ENCODE data around the gene EOGT.

Gene EOGT

DNA sequence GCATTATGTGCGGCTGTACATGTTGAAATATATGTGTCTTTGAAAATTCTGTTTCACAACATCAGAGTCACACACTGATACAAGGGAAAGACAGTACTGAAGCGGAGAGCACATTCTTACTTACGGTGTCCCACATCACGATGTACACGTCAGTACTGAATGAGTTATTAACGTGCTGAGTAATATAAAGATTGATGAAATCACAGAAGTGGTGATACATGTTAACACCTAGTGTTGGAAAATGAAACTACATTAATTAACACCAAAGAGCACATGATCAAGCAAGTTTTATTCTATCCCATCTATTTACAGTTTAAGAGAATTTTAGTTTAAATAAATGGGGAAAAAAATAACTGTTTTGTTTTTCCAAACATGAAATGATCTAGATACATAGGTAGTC, 15.6 kb downstream of the EOGT start:
- no peak for TF ChIP-seq ZNF274 (IDR thresholded peaks at IDR 0.05; ENCODE audit: low read depth, low read length)

DNA sequence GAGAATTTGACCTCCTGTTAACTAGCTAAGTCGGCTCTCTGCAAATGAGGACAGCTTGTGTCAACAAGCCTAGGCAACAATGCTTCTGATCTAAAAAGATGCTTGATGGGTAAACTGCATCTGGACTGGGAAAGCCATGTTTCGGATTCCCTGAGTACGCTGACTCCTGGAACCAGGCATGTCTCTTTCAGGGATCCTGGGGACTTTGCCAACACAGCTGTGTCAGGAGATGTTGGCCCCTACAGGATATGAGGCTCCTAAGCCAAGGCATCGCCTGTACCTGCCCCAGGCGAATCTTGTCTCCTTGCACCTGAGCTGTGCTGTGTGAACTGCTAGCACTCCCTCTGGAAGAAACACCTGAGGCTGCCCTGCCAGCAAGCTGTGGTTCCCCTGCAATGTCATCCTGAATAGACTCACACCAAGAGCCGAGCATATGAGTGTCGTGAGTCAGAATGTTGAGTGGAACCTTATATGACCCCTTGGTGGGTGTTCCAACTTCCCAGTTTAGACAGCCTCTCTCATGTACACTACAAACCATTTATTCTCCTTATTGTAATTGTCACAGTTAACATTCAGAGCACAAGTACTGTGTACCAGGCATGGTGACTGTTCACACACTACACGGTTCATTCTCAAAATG, 17.0 kb downstream of the EOGT start:
- no peak for TF ChIP-seq ZNF274 (IDR thresholded peaks at IDR 0.05; ENCODE audit: low read depth, low read length)
- no peak overlapping the region for H3K4me3 ChIP-seq (ENCODE audit: low read length)

More for the DNA sequence above, 15.6 kb downstream of the EOGT start:
- no peak overlapping the region for H3K4me3 ChIP-seq (ENCODE audit: low read length)

GRCh38 chr3:68988740-68989139, 24.7 kb downstream of the EOGT start:
- TF ChIP-seq ZNF274 (IDR thresholded peaks at IDR 0.05; ENCODE audit: low read depth, low read length): no peak
- H3K4me3 ChIP-seq (ENCODE audit: low read length): no peak overlapping the region

GRCh38 chr3:68987322-68987721, 26.2 kb downstream of the EOGT start:
- no peak for TF ChIP-seq ZNF274 (IDR thresholded peaks at IDR 0.05; ENCODE audit: low read depth, low read length)
- no peak overlapping the region for H3K4me3 ChIP-seq (ENCODE audit: low read length)

GRCh38 chr3:68986496-68987208, 26.8 kb downstream of the EOGT start:
- no peak for TF ChIP-seq ZNF274 (IDR thresholded peaks at IDR 0.05; ENCODE audit: low read depth, low read length)
- no peak overlapping the region for H3K4me3 ChIP-seq (ENCODE audit: low read length)

GRCh38 chr3:68985146-68985790, 28.2 kb downstream of the EOGT start:
- H3K4me3 ChIP-seq (ENCODE audit: low read length): no peak overlapping the region
- no peak for TF ChIP-seq ZNF274 (IDR thresholded peaks at IDR 0.05; ENCODE audit: low read depth, low read length)

DNA sequence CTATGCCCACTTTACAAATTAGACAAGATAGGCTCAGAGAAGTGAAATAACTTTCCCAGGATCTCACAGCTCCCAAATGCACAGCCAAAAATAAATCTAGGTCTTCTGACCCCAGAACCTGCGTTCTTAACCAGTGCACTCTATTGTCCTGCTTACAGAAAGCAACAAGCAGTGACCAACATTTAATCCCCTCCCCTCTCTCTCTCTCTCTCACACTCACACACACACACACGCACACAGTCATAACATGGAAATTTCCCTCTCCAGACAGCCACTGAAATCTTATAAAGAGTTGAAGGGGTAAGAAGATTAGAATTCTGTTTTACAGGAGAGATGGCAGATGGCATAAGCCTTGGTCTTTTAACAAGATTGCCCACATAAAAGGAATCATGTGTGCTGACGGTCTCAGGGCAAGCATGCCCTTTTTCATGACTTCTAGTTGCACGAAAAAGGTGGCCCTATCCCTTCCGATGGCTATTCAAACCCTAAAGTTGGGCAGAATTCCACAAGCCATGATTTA, 29.4 kb downstream of the EOGT start:
- H3K4me3 ChIP-seq (ENCODE audit: low read length): no peak overlapping the region
- TF ChIP-seq ZNF274 (IDR thresholded peaks at IDR 0.05; ENCODE audit: low read depth, low read length): no peak

- TF ChIP-seq ZNF274 (IDR thresholded peaks at IDR 0.05; ENCODE audit: low read depth, low read length): no peak
Observed at GRCh38 chr3:68977486-68978167, 35.9 kb downstream of the EOGT start.

DNA sequence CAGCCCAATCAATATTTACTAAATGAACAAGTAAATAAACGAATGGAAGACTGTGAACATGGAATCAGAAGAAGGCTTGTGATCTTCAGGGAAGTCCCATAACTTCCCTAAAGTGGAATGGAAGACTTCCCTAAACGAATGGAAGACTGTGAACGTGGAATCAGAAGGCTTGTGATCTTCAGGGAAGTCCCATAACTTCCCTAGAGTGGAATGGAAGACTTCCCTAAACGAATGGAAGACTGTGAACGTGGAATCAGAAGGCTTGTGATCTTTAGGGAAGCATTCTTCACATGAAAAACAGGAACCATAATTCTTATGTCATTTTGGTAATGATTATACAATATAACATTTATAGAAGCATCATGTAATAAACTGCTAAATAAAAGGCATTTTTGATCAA, 38.8 kb downstream of the EOGT start:
- no peak for TF ChIP-seq ZNF274 (IDR thresholded peaks at IDR 0.05; ENCODE audit: low read depth, low read length)
- H3K4me3 ChIP-seq (ENCODE audit: low read length): no peak overlapping the region

More at GRCh38 chr3:68977486-68978167, 35.9 kb downstream of the EOGT start:
- H3K4me3 ChIP-seq (ENCODE audit: low read length): no peak overlapping the region

DNA sequence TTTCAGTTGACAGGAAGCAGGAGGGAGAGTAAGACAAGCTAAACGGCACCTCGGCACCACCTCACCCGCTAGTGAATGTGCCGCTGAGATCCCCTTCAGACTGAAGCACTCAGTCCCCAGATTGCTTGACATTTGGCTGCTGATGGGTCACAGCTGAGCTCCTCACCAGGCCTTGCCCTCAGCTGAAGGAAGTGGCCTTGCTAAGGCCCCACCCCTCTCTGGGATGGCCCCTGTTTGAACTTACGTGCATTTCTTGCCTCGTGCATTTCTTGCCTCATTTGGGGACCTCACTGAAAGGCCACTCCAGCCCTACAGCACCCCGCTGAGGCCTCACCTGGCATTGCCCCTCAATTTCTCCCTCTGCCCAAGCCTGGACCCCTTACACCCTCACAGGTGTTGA, 39.8 kb downstream of the EOGT start:
- TF ChIP-seq ZNF274 (IDR thresholded peaks at IDR 0.05; ENCODE audit: low read depth, low read length): no peak
- no peak overlapping the region for H3K4me3 ChIP-seq (ENCODE audit: low read length)

DNA sequence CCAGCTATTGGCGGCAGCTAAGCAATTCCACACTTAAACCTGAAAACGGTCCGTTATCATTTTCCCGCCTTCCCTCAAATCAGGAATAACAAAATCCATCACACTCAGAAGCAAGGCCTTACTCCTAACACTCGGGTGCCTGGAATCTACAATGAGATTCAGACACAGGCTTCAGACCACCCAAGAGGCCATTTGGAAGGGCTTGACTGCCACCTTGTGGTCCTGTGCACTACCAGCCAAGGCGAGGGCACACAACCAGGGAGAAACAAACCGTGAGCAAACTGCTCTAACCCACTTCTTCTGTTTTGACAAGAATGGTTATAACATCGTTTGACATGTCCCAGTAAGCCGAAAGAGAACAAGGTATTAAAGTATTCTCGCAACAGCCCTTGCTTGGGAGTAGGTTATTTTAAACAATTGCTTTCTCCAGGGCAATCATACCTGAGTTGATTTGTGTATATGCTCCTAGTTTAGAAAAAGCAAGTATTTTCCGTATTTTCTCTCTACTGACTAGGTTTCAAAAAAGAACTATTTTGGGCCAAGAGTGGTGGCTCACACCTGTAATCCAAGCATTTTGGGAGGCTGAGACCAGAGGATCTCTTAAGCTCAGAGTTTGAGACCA, 41.0 kb downstream of the EOGT start:
- no peak overlapping the region for H3K4me3 ChIP-seq (ENCODE audit: low read length)
- TF ChIP-seq ZNF274 (IDR thresholded peaks at IDR 0.05; ENCODE audit: low read depth, low read length): no peak

DNA sequence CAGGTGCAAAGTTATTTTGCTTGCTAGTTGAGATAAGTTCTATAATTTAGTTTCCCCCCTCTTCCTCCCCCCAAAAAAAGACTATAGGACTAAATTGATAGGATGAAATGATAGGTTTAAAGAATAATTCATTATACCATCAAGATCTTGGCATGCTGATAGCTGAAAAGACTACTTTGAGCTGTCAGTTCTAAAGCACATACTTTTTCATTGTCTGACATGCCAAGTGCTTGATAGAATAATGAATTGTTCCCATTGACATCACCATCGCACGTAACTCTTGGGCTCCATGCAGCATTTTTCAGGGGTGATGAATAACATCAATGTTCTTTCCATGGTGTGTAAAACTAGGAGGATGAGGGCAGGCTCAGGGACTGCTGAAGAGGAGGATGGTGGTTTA, 48.8 kb downstream of the EOGT start:
- no peak for TF ChIP-seq ZNF274 (IDR thresholded peaks at IDR 0.05; ENCODE audit: low read depth, low read length)

DNA sequence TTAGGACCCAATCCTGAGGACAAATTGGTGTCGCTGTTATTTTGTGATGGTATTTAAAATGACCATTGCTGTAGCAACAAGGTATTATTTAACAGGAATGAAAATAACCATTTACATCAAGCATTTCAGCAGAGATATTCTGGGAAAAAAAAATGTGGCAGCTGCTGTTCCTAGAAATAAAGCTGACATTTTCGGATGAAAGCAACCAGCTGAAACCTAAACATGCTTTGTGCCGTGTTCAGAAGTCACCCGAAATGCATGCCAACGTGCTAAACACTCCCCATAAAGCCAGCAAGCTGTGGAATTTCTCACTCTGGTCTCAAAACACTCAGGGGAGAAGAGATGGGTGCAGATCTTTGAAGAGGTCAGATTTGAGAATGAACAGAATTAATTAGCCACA, 49.6 kb downstream of the EOGT start:
- no peak for TF ChIP-seq ZNF274 (IDR thresholded peaks at IDR 0.05; ENCODE audit: low read depth, low read length)
- no peak overlapping the region for H3K4me3 ChIP-seq (ENCODE audit: low read length)

More for the DNA sequence above, 48.8 kb downstream of the EOGT start:
- H3K4me3 ChIP-seq (ENCODE audit: low read length): no peak overlapping the region

- TF ChIP-seq ZNF274 (IDR thresholded peaks at IDR 0.05; ENCODE audit: low read depth, low read length): no peak
- no peak overlapping the region for H3K4me3 ChIP-seq (ENCODE audit: low read length)
Observed at GRCh38 chr3:68963376-68963775, 50.1 kb downstream of the EOGT start.

Data from GM08714 (cell line).